ENCODE data around the gene ATRIP. TPM values are rescaled to one million over a fixed set of nuclear protein-coding genes. Genes with fewer than 3 reads are reported as not detected.

Gene ATRIP
- total RNA-seq, 4 donors from 2014 or later, result 4.8 to 8.9 (median 7.1) TPM

DNA sequence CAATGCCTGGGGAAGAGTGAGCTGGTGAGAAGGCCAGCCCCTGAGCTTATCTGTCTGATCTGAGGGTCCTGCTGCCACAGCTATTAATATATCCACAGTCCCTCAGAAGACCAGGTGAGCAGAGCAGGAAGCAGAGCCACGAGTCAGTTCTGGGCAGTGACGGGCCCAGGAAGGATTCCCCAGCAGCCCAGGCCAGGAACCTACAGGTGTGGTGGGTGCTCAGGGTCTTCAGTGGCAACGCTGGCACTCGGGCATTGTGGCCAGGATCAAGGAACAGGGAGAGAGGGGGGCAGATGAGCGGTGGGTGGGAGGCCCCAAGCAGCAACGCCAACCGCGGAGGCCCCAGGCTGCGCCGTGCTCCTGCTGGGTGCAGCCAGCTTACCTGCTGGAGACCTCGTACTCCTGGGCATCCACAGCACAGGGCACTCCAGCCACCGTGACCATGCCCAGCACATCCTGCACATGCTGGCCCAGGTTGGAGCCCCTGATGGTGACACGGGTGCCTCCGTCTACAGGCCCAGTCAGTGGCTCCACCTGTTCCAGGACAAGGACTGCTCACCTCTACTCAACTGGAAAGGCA lies 28.9 kb upstream of the ATRIP start:
- Histone ChIP-seq H3K4me3 (no peak overlapping the region), H3K9me3 (no peaks in the 10 kb centered on the region), H3K27me3 (no peaks in the 10 kb centered on the region), H3K4me1 (peaks cover 22 to 52% (median 25%) of the 10 kb centered on the region in 3 donors), H3K27ac (no peak overlapping the region), H3K36me3 (peaks cover 51 to 99% (median 64%) of the 10 kb centered on the region in 3 donors)
- intact Hi-C loops (cut with DNase I), result no loop called here
- no peak for TF ChIP-seq POLR2A (IDR thresholded peaks at IDR 0.05)
- no peak for TF ChIP-seq CTCF (IDR thresholded peaks at IDR 0.05)
- WGBS, 2 donors, result 90 to 94% methylated on average over 8 to 9 of the region's 14 CpGs
- no peak for DNase-seq

DNA sequence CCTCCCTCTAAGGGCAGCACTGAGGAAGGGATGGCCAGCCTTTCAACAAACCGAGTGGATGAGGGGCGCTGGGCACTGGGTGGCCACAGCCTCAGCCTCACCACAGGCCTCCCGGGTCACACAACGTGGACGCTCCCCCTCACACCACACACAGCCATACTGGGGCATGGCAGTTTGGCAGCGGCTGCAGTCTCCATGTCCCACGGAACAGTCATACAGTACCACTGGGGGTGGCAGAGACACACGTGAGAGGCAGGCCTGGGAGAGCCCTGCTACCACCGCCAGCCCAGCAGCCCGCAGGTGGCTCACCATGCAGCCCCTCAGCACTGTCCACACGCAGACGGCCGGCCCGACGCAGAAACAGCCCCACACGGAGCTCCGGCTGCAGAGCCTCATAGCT lies 28.4 kb upstream of the ATRIP start:
- H3K27ac ChIP-seq, result no peak overlapping the region
- H3K27me3 ChIP-seq, result no peaks in the 10 kb centered on the region
- DNase-seq, result no peak
- no peak for TF ChIP-seq CTCF (IDR thresholded peaks at IDR 0.05)
- no peak for TF ChIP-seq POLR2A (IDR thresholded peaks at IDR 0.05)
- peaks cover 25 to 52% (median 28%) of the 10 kb centered on the region in 3 donors for H3K4me1 ChIP-seq
- intact Hi-C loops (cut with DNase I), result no loop called here
- WGBS, 2 donors, result 67 to 100% methylated on average over 2 to 4 of the region's 17 CpGs
- H3K4me3 ChIP-seq, result no peak overlapping the region
- peaks cover 54 to 99% (median 66%) of the 10 kb centered on the region in 3 donors for H3K36me3 ChIP-seq
- H3K9me3 ChIP-seq, result no peaks in the 10 kb centered on the region

GRCh38 chr3:48418651-48419050 lies 27.9 kb upstream of the ATRIP start:
- H3K27ac ChIP-seq, result no peak overlapping the region
- H3K36me3 ChIP-seq, result peaks cover 57 to 100% (median 69%) of the 10 kb centered on the region in 3 donors
- no peak for TF ChIP-seq CTCF (IDR thresholded peaks at IDR 0.05)
- no peak for TF ChIP-seq POLR2A (IDR thresholded peaks at IDR 0.05)
- no peaks in the 10 kb centered on the region for H3K27me3 ChIP-seq
- WGBS, 2 donors, result 63 to 76% methylated on average over 1 to 6 of the region's 9 CpGs
- DNase-seq, result no peak
- H3K4me1 ChIP-seq, result peaks cover 28 to 52% (median 29%) of the 10 kb centered on the region in 3 donors
- intact Hi-C loops (cut with DNase I), result no loop called here
- no peak overlapping the region for H3K4me3 ChIP-seq
- no peaks in the 10 kb centered on the region for H3K9me3 ChIP-seq

DNA sequence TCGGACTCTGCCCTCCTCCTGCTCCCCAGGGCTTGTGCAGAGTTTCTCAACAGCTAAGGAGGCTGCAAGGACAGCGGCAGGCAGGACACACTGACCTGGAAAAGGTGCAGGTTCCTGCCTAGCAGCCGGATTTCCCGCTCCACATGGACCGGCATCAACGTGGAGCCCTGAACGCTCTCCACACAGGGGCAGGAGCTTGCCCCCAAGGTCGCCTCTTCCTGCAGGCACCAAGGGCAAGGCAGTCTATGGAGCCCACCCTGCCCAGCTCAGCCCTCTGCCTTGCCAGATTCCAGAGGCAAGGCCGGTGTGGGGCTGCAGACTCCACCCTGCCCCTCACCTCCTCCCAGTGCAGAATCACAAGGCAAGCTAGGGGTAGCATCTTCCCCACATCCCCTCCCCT lies 27.4 kb upstream of the ATRIP start:
- Histone ChIP-seq H3K4me1 (peaks cover 26 to 52% (median 27%) of the 10 kb centered on the region in 3 donors), H3K27ac (no peak overlapping the region), H3K36me3 (peaks cover 56 to 100% (median 64%) of the 10 kb centered on the region in 3 donors), H3K27me3 (no peaks in the 10 kb centered on the region), H3K4me3 (no peak overlapping the region), H3K9me3 (no peaks in the 10 kb centered on the region)
- TF ChIP-seq CTCF (IDR thresholded peaks at IDR 0.05), result no peak
- intact Hi-C loops (cut with DNase I), result no loop called here
- no CpG with 5 or more reads among the region's 9 CpGs for WGBS, 2 donors
- no peak for DNase-seq

GRCh38 chr3:48419597-48419996 lies 26.9 kb upstream of the ATRIP start:
- 86 to 93% methylated on average over 3 to 14 of the region's 17 CpGs for WGBS, 2 donors
- DNase-seq, result no peak
- H3K4me1 ChIP-seq, result peaks cover 22 to 52% (median 25%) of the 10 kb centered on the region in 3 donors
- TF ChIP-seq POLR2A (IDR thresholded peaks at IDR 0.05) (no peak), CTCF (IDR thresholded peaks at IDR 0.05) (no peak)
- H3K27ac ChIP-seq, result no peak overlapping the region
- H3K4me3 ChIP-seq, result no peak overlapping the region
- no peaks in the 10 kb centered on the region for H3K27me3 ChIP-seq
- peaks cover 51 to 100% (median 60%) of the 10 kb centered on the region in 3 donors for H3K36me3 ChIP-seq
- H3K9me3 ChIP-seq, result no peaks in the 10 kb centered on the region
- intact Hi-C loops (cut with DNase I), result no loop called here
